Right lobe of liver (tissue), 4 donors: ENCODE results near the gene FTL.

Source experiments
- CTCF ChIP-seq, 4 donors: fragments of 200-600 bp in 3 of 4; fragments of 450-650 bp in 1 of 4; IDR thresholded peaks; one replicate each; pipeline versions ENCODE4 v1.5.1 to v1.8.0; 2016 to 2022; ENCODE audit warnings: antibody characterized with exemption in 4 of 4, mild to moderate bottlenecking in 2 of 4
- POLR2A ChIP-seq: fragments of 450-650 bp; IDR thresholded peaks from one replicate; pipeline ENCODE4 v1.6.1; 2017; ENCODE audit warnings: antibody characterized with exemption, mild to moderate bottlenecking
- donor health status: DM: no; HTN: no; CAD: no.
- donor health status: DM: no; HTN: no; CAD: no.
- donor health status: DM: no; HTN: yes; CAD: no.

- TF ChIP-seq POLR2A (peak; percentile 70), CTCF (IDR thresholded peaks at IDR 0.05) (no peak)
These were observed 1.5 kb upstream of the FTL start for GRCh38 chr19:48963371-48964204.
